Measurements from ENCODE around the gene CCNT1. TPM values are rescaled to one million over a fixed set of nuclear protein-coding genes. Genes with fewer than 3 reads are reported as not detected.

Gene CCNT1
- 8.8 to 16.7 TPM (median 13.5 TPM) in 5 replicates for total RNA-seq (2022; extraction: Qiagen RNA extraction; ENCODE audit: low read depth)

DNA sequence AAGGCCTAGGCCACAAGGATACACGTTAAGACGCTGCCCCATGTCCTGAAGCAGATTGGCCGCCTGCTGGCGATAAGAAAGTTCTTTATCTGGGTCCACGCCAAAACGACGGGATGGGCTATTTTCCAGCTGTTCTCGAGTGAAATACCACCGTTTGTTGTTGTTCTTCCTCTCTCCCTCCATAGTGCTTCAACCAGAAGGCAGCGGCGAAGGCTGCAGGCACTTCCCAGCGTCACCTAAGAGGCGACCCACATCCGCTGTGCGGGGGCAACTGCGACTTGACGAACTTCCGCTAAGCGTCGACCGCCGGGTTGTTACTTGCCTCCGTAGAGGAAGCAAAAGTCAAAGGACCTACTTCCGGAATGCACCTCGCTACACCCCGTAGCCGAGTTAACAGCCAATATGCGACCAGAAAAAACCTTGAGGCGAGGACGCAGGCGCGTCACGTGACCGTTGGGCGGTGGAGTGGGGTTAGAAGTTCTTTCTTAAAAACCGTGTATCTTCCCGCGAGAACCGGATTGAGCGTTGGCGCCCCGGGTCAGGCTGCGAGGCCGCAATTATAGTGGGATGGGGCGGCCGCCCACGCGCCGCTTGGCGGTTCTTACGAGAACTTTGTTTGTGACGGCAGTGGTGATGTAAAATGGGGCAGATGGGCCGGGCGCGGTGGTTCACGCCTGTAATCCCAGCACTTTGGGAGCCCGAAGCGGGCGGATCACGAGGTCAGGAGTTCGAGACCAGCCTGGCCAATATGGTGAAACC is at the start of gene CCNT1:
CCNT1 (minus strand) TSS at position 215 of the 759 bp plus-strand sequence; CDS start at position 183, 32 bp downstream.

DNA sequence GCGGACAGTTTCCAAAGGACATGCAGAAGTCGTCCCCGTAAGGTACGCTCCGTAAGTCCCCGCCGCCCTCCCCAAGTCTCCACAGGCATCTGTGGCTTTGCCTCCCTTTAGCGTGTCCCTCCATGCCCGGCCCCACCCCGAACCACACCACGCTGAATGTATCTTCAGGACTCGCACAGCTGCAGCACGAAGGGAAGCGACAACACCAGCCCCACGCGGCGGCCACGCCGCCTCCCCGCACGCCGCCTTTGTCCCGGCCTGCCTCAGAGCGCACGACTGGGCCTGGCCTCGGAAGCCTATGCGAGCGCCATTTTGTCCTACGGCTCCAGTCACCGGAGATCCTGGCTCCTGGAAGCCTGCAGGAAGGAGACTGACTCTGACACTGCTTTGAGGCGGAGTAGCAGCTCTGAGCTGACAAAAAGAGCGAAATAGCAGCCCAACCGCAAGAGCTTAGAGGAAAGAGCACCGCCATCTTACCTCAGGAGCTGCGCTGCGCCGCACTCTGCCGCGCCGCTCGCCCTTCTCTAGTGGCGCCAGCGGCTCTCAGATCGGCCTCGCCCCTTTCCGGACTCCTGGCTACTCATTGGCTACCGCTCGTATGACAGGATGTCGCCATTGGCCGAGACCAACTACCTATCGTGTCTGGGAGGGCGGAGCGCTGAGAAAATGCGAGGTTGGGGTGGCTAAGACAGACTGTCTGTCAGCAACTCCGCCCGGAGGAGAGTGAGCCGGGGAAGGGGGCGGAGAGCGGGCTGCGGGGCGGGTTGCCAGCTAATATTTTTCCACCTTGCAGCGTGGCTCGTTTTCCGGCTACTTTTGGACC is 34.6 kb downstream of the CCNT1 start, which contains the start of gene KANSL2:
KANSL2 (minus strand) TSS at position 529 of the 823 bp plus-strand sequence. CDS start 606 bp downstream, outside the sequence.

Other genes with a start within 250 kb of the CCNT1 start
- gene ANP32D, start 244.1 kb downstream of the CCNT1 start, total RNA-seq (2022; extraction: Qiagen RNA extraction; ENCODE audit: low read depth): not detected in 5 replicates
- gene C12orf54, start 234.2 kb downstream of the CCNT1 start, total RNA-seq (2022; extraction: Qiagen RNA extraction; ENCODE audit: low read depth): not detected in 5 replicates
- gene OR8S1, start 191.1 kb downstream of the CCNT1 start, total RNA-seq (2022; extraction: Qiagen RNA extraction; ENCODE audit: low read depth): not detected in 5 replicates
- gene LALBA, start 146.7 kb downstream of the CCNT1 start, total RNA-seq (2022; extraction: Qiagen RNA extraction; ENCODE audit: low read depth): not detected in 5 replicates
- 30.4 to 45.9 TPM (median 36.6 TPM) in 5 replicates for gene KANSL2, start 34.5 kb downstream of the CCNT1 start, total RNA-seq (2022; extraction: Qiagen RNA extraction; ENCODE audit: low read depth)
- 7.9 to 18.4 TPM (median 15.1 TPM) in 5 replicates for gene ADCY6, start 72.4 kb upstream of the CCNT1 start, total RNA-seq (2022; extraction: Qiagen RNA extraction; ENCODE audit: low read depth)
- gene CACNB3, start 101.8 kb upstream of the CCNT1 start, total RNA-seq (2022; extraction: Qiagen RNA extraction; ENCODE audit: low read depth): 26.1 to 47.3 TPM (median 37.4 TPM) in 5 replicates
- 87.9 to 92.3 TPM (median 89.1 TPM) in 5 replicates for gene DDX23, start 135.5 kb upstream of the CCNT1 start, total RNA-seq (2022; extraction: Qiagen RNA extraction; ENCODE audit: low read depth)
- 7.4 to 10.7 TPM (median 8.7 TPM) in 5 replicates for gene RND1, start 149.2 kb upstream of the CCNT1 start, total RNA-seq (2022; extraction: Qiagen RNA extraction; ENCODE audit: low read depth)
- 53.2 to 60.0 TPM (median 56.4 TPM) in 5 replicates for gene FKBP11, start 208.8 kb upstream of the CCNT1 start, total RNA-seq (2022; extraction: Qiagen RNA extraction; ENCODE audit: low read depth)
- gene ARF3, start 240.8 kb upstream of the CCNT1 start, total RNA-seq (2022; extraction: Qiagen RNA extraction; ENCODE audit: low read depth): 136 to 160 TPM (median 157 TPM) in 5 replicates

Measured in A549 treated with ZK216348 at 1 μM for 4 hours (cell line).